Measurements from ENCODE around the gene CTF1. TPM values are rescaled to one million over a fixed set of nuclear protein-coding genes. Genes with fewer than 3 reads are reported as not detected.

The CTF1 gene
- total RNA-seq, 1 donor from 2014 or later, result 4.2 TPM

GRCh38 chr16:30926937-30927788 is 30.7 kb downstream of the CTF1 start:
- peaks cover 22% of the 10 kb centered on the region for H3K4me1 Mint-ChIP-seq (ENCODE audit: low read depth)
- peaks cover 8% of the 10 kb centered on the region for H3K36me3 Mint-ChIP-seq (ENCODE audit: low read depth)
- H3K4me3 Mint-ChIP-seq (ENCODE audit: unreplicated experiment), result no peak overlapping the region
- no peak overlapping the region for H3K27ac Mint-ChIP-seq (ENCODE audit: unreplicated experiment)
- no peaks in the 10 kb centered on the region for H3K9me3 Mint-ChIP-seq (ENCODE audit: low read depth)
- no peaks in the 10 kb centered on the region for H3K27me3 Mint-ChIP-seq (ENCODE audit: low read depth)
- DNase-seq (ENCODE audit: low spot score), result no peak
- no peak for TF ChIP-seq CTCF (IDR thresholded peaks at IDR 0.05)

- Mint-ChIP-seq H3K4me1 (ENCODE audit: low read depth) (peaks cover 22% of the 10 kb centered on the region), H3K9me3 (ENCODE audit: low read depth) (no peaks in the 10 kb centered on the region), H3K27me3 (ENCODE audit: low read depth) (no peaks in the 10 kb centered on the region), H3K27ac (ENCODE audit: unreplicated experiment) (no peak overlapping the region), H3K4me3 (ENCODE audit: unreplicated experiment) (no peak overlapping the region), H3K36me3 (ENCODE audit: low read depth) (peaks cover 13% of the 10 kb centered on the region)
- no peak for TF ChIP-seq CTCF (IDR thresholded peaks at IDR 0.05)
- DNase-seq (ENCODE audit: low spot score), result no peak
Observed at GRCh38 chr16:30927789-30928378, 31.5 kb downstream of the CTF1 start.

- H3K27me3 Mint-ChIP-seq (ENCODE audit: low read depth), result no peaks in the 10 kb centered on the region
Observed at GRCh38 chr16:30928390-30928789, 32.0 kb downstream of the CTF1 start.

GRCh38 chr16:30929167-30929566 is 32.8 kb downstream of the CTF1 start:
- DNase-seq (ENCODE audit: low spot score), result no peak
- Mint-ChIP-seq H3K9me3 (ENCODE audit: low read depth) (no peaks in the 10 kb centered on the region), H3K4me1 (ENCODE audit: low read depth) (peaks cover 22% of the 10 kb centered on the region), H3K27ac (ENCODE audit: unreplicated experiment) (no peak overlapping the region), H3K36me3 (ENCODE audit: low read depth) (peaks cover 13% of the 10 kb centered on the region), H3K4me3 (ENCODE audit: unreplicated experiment) (no peak overlapping the region), H3K27me3 (ENCODE audit: low read depth) (no peaks in the 10 kb centered on the region)
- TF ChIP-seq CTCF (IDR thresholded peaks at IDR 0.05), result no peak

More at GRCh38 chr16:30928390-30928789, 32.0 kb downstream of the CTF1 start:
- no peak overlapping the region for H3K27ac Mint-ChIP-seq (ENCODE audit: unreplicated experiment)
- peaks cover 13% of the 10 kb centered on the region for H3K36me3 Mint-ChIP-seq (ENCODE audit: low read depth)
- H3K4me3 Mint-ChIP-seq (ENCODE audit: unreplicated experiment), result no peak overlapping the region
- H3K9me3 Mint-ChIP-seq (ENCODE audit: low read depth), result no peaks in the 10 kb centered on the region
- DNase-seq (ENCODE audit: low spot score), result no peak
- no peak for TF ChIP-seq CTCF (IDR thresholded peaks at IDR 0.05)
- H3K4me1 Mint-ChIP-seq (ENCODE audit: low read depth), result peaks cover 22% of the 10 kb centered on the region

- peaks cover 13% of the 10 kb centered on the region for H3K36me3 Mint-ChIP-seq (ENCODE audit: low read depth)
- H3K9me3 Mint-ChIP-seq (ENCODE audit: low read depth), result no peaks in the 10 kb centered on the region
- no peaks in the 10 kb centered on the region for H3K27me3 Mint-ChIP-seq (ENCODE audit: low read depth)
- peaks cover 13% of the 10 kb centered on the region for H3K4me1 Mint-ChIP-seq (ENCODE audit: low read depth)
- no peak overlapping the region for H3K4me3 Mint-ChIP-seq (ENCODE audit: unreplicated experiment)
- DNase-seq (ENCODE audit: low spot score), result peak; percentile 94
- H3K27ac Mint-ChIP-seq (ENCODE audit: unreplicated experiment), result no peak overlapping the region
- no peak for TF ChIP-seq CTCF (IDR thresholded peaks at IDR 0.05)
Observed at GRCh38 chr16:30930160-30930571, 33.8 kb downstream of the CTF1 start.

Measured in chondrocyte (in vitro differentiated cells).